ENCODE measurements around the gene UBN2.

UBN2 gene

GRCh38 chr7:139230774-139231512 lies at the start of gene UBN2:
Gene UBN2, plus strand, starts transcription at chr7:139231237. Its CDS starts 248 bp downstream, at chr7:139231485.
- no peak for TF ChIP-seq CTCF (IDR thresholded peaks at IDR 0.05; ENCODE audit: borderline replicate concordance, insufficient read depth, low read depth, low read length)
- peak within 1 kb of the TSS; percentile 100 for H3K4me3 ChIP-seq (ENCODE audit: low read depth, low read length)

GRCh38 chr7:139181404-139181803 lies 49.6 kb upstream of the UBN2 start:
- TF ChIP-seq CTCF (IDR thresholded peaks at IDR 0.05; ENCODE audit: borderline replicate concordance, insufficient read depth, low read depth, low read length), result no peak
- H3K4me3 ChIP-seq (ENCODE audit: low read depth, low read length), result no peak overlapping the region

GRCh38 chr7:139182363-139182762 lies 48.7 kb upstream of the UBN2 start:
- TF ChIP-seq CTCF (IDR thresholded peaks at IDR 0.05; ENCODE audit: borderline replicate concordance, insufficient read depth, low read depth, low read length), result no peak
- H3K4me3 ChIP-seq (ENCODE audit: low read depth, low read length), result no peak overlapping the region

- H3K4me3 ChIP-seq (ENCODE audit: low read depth, low read length), result no peak overlapping the region
- TF ChIP-seq CTCF (IDR thresholded peaks at IDR 0.05; ENCODE audit: borderline replicate concordance, insufficient read depth, low read depth, low read length), result no peak
Measured at GRCh38 chr7:139183251-139183650, 47.8 kb upstream of the UBN2 start.

GRCh38 chr7:139183878-139184338 lies 47.1 kb upstream of the UBN2 start:
- H3K4me3 ChIP-seq (ENCODE audit: low read depth, low read length), result no peak overlapping the region
- no peak for TF ChIP-seq CTCF (IDR thresholded peaks at IDR 0.05; ENCODE audit: borderline replicate concordance, insufficient read depth, low read depth, low read length)

GRCh38 chr7:139186146-139186545 lies 44.9 kb upstream of the UBN2 start:
- H3K4me3 ChIP-seq (ENCODE audit: low read depth, low read length), result no peak overlapping the region
- no peak for TF ChIP-seq CTCF (IDR thresholded peaks at IDR 0.05; ENCODE audit: borderline replicate concordance, insufficient read depth, low read depth, low read length)

- H3K4me3 ChIP-seq (ENCODE audit: low read depth, low read length), result no peak overlapping the region
- no peak for TF ChIP-seq CTCF (IDR thresholded peaks at IDR 0.05; ENCODE audit: borderline replicate concordance, insufficient read depth, low read depth, low read length)
Measured at GRCh38 chr7:139189357-139189756, 41.7 kb upstream of the UBN2 start.

Measured in GM12875 (cell line).